ENCODE data around the gene OR51B5. TPM values are rescaled to one million over a fixed set of nuclear protein-coding genes. Genes with fewer than 3 reads are reported as not detected.

The OR51B5 gene
- polyA plus RNA-seq, 1 donor from 2014 or later: not detected

DNA sequence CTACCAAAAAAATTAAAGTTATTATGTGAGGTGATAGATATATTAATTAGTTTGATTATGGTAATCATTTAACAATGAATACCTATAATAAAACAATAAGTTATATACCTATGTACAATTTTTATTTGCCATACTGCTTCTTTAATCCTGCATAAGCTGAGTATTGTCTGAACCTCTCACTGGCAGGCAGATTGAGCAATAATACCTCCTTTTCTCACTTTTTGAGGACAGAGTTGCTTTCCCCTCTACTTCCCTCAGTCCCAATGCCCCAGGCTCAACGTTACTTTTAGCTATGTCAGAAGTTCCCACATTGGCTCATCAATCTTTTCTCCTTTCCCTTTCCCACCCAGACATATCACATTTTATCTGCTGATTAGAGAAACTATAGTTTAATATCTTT, 6.2 kb upstream of the OR51B5 start:
- no peak overlapping the region for H3K9ac ChIP-seq (ENCODE audit: low read length)
- no peak overlapping the region for H3K4me2 ChIP-seq (ENCODE audit: low read length)
- no peaks in the 10 kb centered on the region for H3K9me3 ChIP-seq (ENCODE audit: low read length)
- no peak for TF ChIP-seq EZH2 (IDR thresholded peaks at IDR 0.05; ENCODE audit: borderline replicate concordance, insufficient read depth, low read length, poor library complexity, severe bottlenecking)
- TF ChIP-seq EP300 (conservative IDR thresholded peaks at IDR 0.05; ENCODE audit: poor library complexity, severe bottlenecking): no peak
- H3K36me3 ChIP-seq (ENCODE audit: insufficient read depth, low read length): no peaks in the 10 kb centered on the region
- H3K79me2 ChIP-seq (replicated peaks; ENCODE audit: insufficient read depth, low read length): no peaks in the 10 kb centered on the region
- H2AFZ ChIP-seq (ENCODE audit: low read depth, low read length): no peak overlapping the region
- no peaks in the 10 kb centered on the region for H3K27me3 ChIP-seq (ENCODE audit: insufficient read depth, low read depth, low read length)
- no peaks in the 10 kb centered on the region for H3F3A ChIP-seq (ENCODE audit: insufficient read depth, low read length, poor library complexity, severe bottlenecking)
- no peak overlapping the region for H3K27ac ChIP-seq (ENCODE audit: low read length)
- H3K4me3 ChIP-seq (ENCODE audit: low read length): no peak overlapping the region
- H4K20me1 ChIP-seq (ENCODE audit: insufficient read depth): no peaks in the 10 kb centered on the region
- H3K9me2 ChIP-seq (ENCODE audit: insufficient read depth, low read length): no peaks in the 10 kb centered on the region

DNA sequence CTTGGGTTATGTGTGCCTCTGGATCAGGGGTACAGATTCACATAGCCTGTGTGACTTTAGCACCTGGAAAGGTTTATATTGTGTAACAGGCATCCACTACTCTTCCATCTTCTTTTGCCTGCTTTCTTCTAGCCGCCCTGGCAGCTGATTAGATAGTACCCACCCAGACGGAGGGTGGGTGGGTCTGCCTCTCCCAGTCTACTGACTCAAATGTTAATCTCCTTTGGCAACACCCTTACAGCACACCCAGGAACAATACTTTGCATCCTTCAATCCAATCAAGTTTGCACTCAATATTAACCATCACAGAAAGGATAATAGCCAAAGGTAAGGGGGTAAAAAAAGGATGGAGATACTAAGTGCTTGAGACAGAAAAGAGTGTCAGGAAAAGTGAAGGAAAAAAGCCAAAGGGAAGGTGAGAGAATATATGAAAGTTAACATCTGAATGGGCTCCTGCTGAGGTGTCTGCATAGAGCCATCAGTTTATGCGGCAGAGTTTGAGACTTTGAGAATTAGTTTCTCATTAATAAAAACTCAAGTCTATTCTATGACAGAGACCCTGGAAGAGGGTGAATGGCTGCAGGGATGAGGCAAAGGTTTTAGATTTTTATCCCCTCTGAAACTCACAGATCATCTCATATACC, 5.3 kb upstream of the OR51B5 start:
- no peak overlapping the region for H3K27ac ChIP-seq (ENCODE audit: low read length)
- H3K36me3 ChIP-seq (ENCODE audit: insufficient read depth, low read length): no peaks in the 10 kb centered on the region
- no peak overlapping the region for H3K4me2 ChIP-seq (ENCODE audit: low read length)
- H3K9me2 ChIP-seq (ENCODE audit: insufficient read depth, low read length): no peaks in the 10 kb centered on the region
- no peak overlapping the region for H3K4me3 ChIP-seq (ENCODE audit: low read length)
- no peaks in the 10 kb centered on the region for H4K20me1 ChIP-seq (ENCODE audit: insufficient read depth)
- no peaks in the 10 kb centered on the region for H3K79me2 ChIP-seq (replicated peaks; ENCODE audit: insufficient read depth, low read length)
- TF ChIP-seq SMC3 (conservative IDR thresholded peaks at IDR 0.05; ENCODE audit: poor library complexity): no peak
- TF ChIP-seq, protein P1, sequence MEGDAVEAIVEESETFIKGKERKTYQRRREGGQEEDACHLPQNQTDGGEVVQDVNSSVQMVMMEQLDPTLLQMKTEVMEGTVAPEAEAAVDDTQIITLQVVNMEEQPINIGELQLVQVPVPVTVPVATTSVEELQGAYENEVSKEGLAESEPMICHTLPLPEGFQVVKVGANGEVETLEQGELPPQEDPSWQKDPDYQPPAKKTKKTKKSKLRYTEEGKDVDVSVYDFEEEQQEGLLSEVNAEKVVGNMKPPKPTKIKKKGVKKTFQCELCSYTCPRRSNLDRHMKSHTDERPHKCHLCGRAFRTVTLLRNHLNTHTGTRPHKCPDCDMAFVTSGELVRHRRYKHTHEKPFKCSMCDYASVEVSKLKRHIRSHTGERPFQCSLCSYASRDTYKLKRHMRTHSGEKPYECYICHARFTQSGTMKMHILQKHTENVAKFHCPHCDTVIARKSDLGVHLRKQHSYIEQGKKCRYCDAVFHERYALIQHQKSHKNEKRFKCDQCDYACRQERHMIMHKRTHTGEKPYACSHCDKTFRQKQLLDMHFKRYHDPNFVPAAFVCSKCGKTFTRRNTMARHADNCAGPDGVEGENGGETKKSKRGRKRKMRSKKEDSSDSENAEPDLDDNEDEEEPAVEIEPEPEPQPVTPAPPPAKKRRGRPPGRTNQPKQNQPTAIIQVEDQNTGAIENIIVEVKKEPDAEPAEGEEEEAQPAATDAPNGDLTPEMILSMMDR (IDR thresholded peaks at IDR 0.05; ENCODE audit: poor library complexity, severe bottlenecking): no peak
- TF ChIP-seq POLR2AphosphoS5 (IDR thresholded peaks at IDR 0.05): no peak
- TF ChIP-seq RAD21 (conservative IDR thresholded peaks at IDR 0.05): no peak
- TF ChIP-seq MXI1 (conservative IDR thresholded peaks at IDR 0.05; ENCODE audit: poor library complexity, severe bottlenecking): no peak
- TF ChIP-seq, protein P2, sequence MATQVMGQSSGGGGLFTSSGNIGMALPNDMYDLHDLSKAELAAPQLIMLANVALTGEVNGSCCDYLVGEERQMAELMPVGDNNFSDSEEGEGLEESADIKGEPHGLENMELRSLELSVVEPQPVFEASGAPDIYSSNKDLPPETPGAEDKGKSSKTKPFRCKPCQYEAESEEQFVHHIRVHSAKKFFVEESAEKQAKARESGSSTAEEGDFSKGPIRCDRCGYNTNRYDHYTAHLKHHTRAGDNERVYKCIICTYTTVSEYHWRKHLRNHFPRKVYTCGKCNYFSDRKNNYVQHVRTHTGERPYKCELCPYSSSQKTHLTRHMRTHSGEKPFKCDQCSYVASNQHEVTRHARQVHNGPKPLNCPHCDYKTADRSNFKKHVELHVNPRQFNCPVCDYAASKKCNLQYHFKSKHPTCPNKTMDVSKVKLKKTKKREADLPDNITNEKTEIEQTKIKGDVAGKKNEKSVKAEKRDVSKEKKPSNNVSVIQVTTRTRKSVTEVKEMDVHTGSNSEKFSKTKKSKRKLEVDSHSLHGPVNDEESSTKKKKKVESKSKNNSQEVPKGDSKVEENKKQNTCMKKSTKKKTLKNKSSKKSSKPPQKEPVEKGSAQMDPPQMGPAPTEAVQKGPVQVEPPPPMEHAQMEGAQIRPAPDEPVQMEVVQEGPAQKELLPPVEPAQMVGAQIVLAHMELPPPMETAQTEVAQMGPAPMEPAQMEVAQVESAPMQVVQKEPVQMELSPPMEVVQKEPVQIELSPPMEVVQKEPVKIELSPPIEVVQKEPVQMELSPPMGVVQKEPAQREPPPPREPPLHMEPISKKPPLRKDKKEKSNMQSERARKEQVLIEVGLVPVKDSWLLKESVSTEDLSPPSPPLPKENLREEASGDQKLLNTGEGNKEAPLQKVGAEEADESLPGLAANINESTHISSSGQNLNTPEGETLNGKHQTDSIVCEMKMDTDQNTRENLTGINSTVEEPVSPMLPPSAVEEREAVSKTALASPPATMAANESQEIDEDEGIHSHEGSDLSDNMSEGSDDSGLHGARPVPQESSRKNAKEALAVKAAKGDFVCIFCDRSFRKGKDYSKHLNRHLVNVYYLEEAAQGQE (IDR thresholded peaks at IDR 0.05; ENCODE audit: borderline replicate concordance): no peak
- no peak for TF ChIP-seq EZH2 (IDR thresholded peaks at IDR 0.05; ENCODE audit: borderline replicate concordance, insufficient read depth, low read length, poor library complexity, severe bottlenecking)
- no peak for TF ChIP-seq EP300 (conservative IDR thresholded peaks at IDR 0.05; ENCODE audit: poor library complexity, severe bottlenecking)
- TF ChIP-seq TAF1 (IDR thresholded peaks at IDR 0.05; ENCODE audit: low read depth): no peak
- no peaks in the 10 kb centered on the region for H3K9me3 ChIP-seq (ENCODE audit: low read length)
- no peak overlapping the region for H2AFZ ChIP-seq (ENCODE audit: low read depth, low read length)
- H3K9ac ChIP-seq (ENCODE audit: low read length): no peak overlapping the region
- H3F3A ChIP-seq (ENCODE audit: insufficient read depth, low read length, poor library complexity, severe bottlenecking): no peaks in the 10 kb centered on the region
- H3K27me3 ChIP-seq (ENCODE audit: insufficient read depth, low read depth, low read length): no peaks in the 10 kb centered on the region

All from neural cell (in vitro differentiated cells).